H1 (cell line): ENCODE measurements around the gene DDC. TPM values are rescaled to one million over a fixed set of nuclear protein-coding genes. Genes with fewer than 3 reads are reported as not detected.
A peak's percentile ranks its signal among the peaks of the same experiment; 100 is the strongest.

Source experiments
- CTCF ChIA-PET: fragments of 300-600 bp; sonication (Branson Sonifier 250); formaldehyde crosslinking; loops from one replicate; lab custom pipeline; 2021; ENCODE audit not compliant: partially characterized antibody; lab: Charles Lee
- POLR2A ChIA-PET: fragments of 300-600 bp; sonication (Branson Sonifier 250); formaldehyde crosslinking; loops from one replicate; lab custom pipeline; 2021; ENCODE audit warnings: inconsistent platforms; ENCODE audit not compliant: partially characterized antibody; lab: Charles Lee
- DNase-seq, 2 experiments: peaks; one replicate each; pipeline versions ENCODE4 v3.0.0 to v3.0.0-alpha.2; 2010 to 2022; ENCODE audit warnings: low spot score in 2 of 2, low read depth in 1 of 2, mixed read lengths in 1 of 2
- FAIRE-seq: peaks from 2 replicates; lab custom pipeline; 2011; peaks lifted over from hg19 to GRCh38; lab: Jason Lieb, UNC
- H2AFZ ChIP-seq: 2 replicates; pipeline ENCODE4 v1.8.1; 2012; ENCODE audit warnings: low read length, inconsistent platforms
- H2AK5ac ChIP-seq: 2 replicates; pipeline ENCODE4 v1.6.1; 2013; ENCODE audit warnings: low read depth, low read length
- H2BK120ac ChIP-seq: replicated peaks from 2 replicates; pipeline ENCODE3; 2013; ENCODE audit warnings: low read depth, low read length, inconsistent platforms
- H2BK12ac ChIP-seq: 2 replicates; pipeline ENCODE4 v1.6.1; 2013; ENCODE audit warnings: low read depth, low read length
- H2BK15ac ChIP-seq: 2 replicates; pipeline ENCODE4 v1.6.1; 2013; ENCODE audit warnings: low read length
- H2BK20ac ChIP-seq: 2 replicates; pipeline ENCODE4 v1.6.1; 2013; ENCODE audit warnings: low read length
- H2BK5ac ChIP-seq: 2 replicates; pipeline ENCODE4 v1.6.1; 2013; ENCODE audit warnings: low read depth, low read length
- H3K14ac ChIP-seq: 2 replicates; pipeline ENCODE4 v1.6.1; 2013; ENCODE audit warnings: inconsistent platforms; ENCODE audit not compliant: insufficient read length
- H3K18ac ChIP-seq: 2 replicates; pipeline ENCODE4 v1.6.1; 2013; ENCODE audit warnings: low read length; ENCODE audit errors: extremely low read depth
- H3K23ac ChIP-seq: 2 replicates; pipeline ENCODE4 v1.6.1; 2013; ENCODE audit warnings: inconsistent platforms; ENCODE audit not compliant: insufficient read length
- H3K23me2 ChIP-seq: 2 replicates; pipeline ENCODE4 v1.6.1; 2013; ENCODE audit warnings: low read depth, low read length
- H3K27ac ChIP-seq: 2 replicates; pipeline ENCODE4 v1.6.1; 2011; ENCODE audit warnings: low read depth, low read length, inconsistent platforms
- H3K27me3 ChIP-seq, 4 experiments: replicated peaks in 1 of 4; 1 replicate in 1 of 4; 2 replicates in 3 of 4; pipeline versions ENCODE4 v1.6.1 to v1.8.1; 2011 to 2013; ENCODE audit warnings: low read length in 3 of 4, mild to moderate bottlenecking in 3 of 4, inconsistent platforms in 2 of 4, mixed read lengths in 2 of 4, moderate library complexity in 1 of 4; ENCODE audit not compliant: control insufficient read depth in 3 of 4, insufficient read depth in 3 of 4; ENCODE audit errors: extremely low read depth in 1 of 4
- H3K36me3 ChIP-seq, 4 experiments: 2 replicates each; pipeline versions ENCODE4 v1.6.1 to v1.8.1; 2011 to 2013; ENCODE audit warnings: mild to moderate bottlenecking in 4 of 4, low read length in 3 of 4, moderate library complexity in 2 of 4, control low read depth in 1 of 4, inconsistent platforms in 1 of 4; ENCODE audit not compliant: insufficient read depth in 4 of 4, control insufficient read depth in 2 of 4
- H3K4ac ChIP-seq: replicated peaks from 2 replicates; pipeline ENCODE3; 2013; ENCODE audit warnings: low read length, low read depth, mixed read lengths, inconsistent platforms; ENCODE audit not compliant: insufficient read length
- H3K4me1 ChIP-seq, 4 experiments: replicated peaks in 1 of 4; 1 replicate in 1 of 4; 2 replicates in 3 of 4; pipeline versions ENCODE4 v1.6.1 to v1.8.1; 2011 to 2013; ENCODE audit warnings: low read length in 3 of 4, inconsistent platforms in 2 of 4, mixed read lengths in 1 of 4; ENCODE audit not compliant: insufficient read depth in 4 of 4, control insufficient read depth in 3 of 4
- H3K4me2 ChIP-seq, 2 experiments: 2 replicates each; pipeline versions ENCODE4 v1.6.1 to v1.8.1; 2011 to 2013; ENCODE audit warnings: low read depth in 2 of 2, low read length in 2 of 2, control low read depth in 1 of 2, inconsistent platforms in 1 of 2, mild to moderate bottlenecking in 1 of 2; ENCODE audit not compliant: insufficient read depth in 1 of 2
- H3K4me3 ChIP-seq, 4 experiments: fragments of 200-600, 300-600 bp in 1 of 4; sonication (generic), shearing (Covaris generic), sonication (Bioruptor Twin) in 1 of 4; 2 replicates each; pipeline versions ENCODE4 v1.5.1 to v1.8.1; 2011 to 2016; ENCODE audit warnings: low read length in 4 of 4, low read depth in 3 of 4, control low read depth in 2 of 4, inconsistent platforms in 2 of 4, mild to moderate bottlenecking in 2 of 4, mixed read lengths in 1 of 4, moderate library complexity in 1 of 4; ENCODE audit not compliant: insufficient read depth in 2 of 4; ENCODE audit errors: extremely low read depth in 1 of 4
- H3K56ac ChIP-seq: replicated peaks from 2 replicates; pipeline ENCODE3; 2013; ENCODE audit warnings: low read depth, mild to moderate bottlenecking, mixed read lengths, low read length, inconsistent platforms; ENCODE audit not compliant: insufficient read length
- H3K79me1 ChIP-seq: 2 replicates; pipeline ENCODE4 v1.6.1; 2013; ENCODE audit warnings: low read depth, low read length, control low read depth
- H3K79me2 ChIP-seq, 2 experiments: 2 replicates each; pipeline versions ENCODE4 v1.6.1 to v1.8.1; 2012 to 2013; ENCODE audit warnings: low read length in 2 of 2, mild to moderate bottlenecking in 2 of 2, inconsistent platforms in 1 of 2; ENCODE audit not compliant: insufficient read depth in 2 of 2, control insufficient read depth in 1 of 2
- H3K9ac ChIP-seq, 4 experiments: replicated peaks in 1 of 4; 1 replicate in 1 of 4; 2 replicates in 3 of 4; pipeline versions ENCODE4 v1.6.1 to v1.8.1; 2011 to 2013; ENCODE audit warnings: low read depth in 3 of 4, low read length in 3 of 4, control low read depth in 2 of 4, mild to moderate bottlenecking in 2 of 4, moderate library complexity in 2 of 4, inconsistent platforms in 1 of 4; ENCODE audit errors: extremely low read depth in 1 of 4
- H3K9me3 ChIP-seq, 2 experiments: 2 replicates each; pipeline versions ENCODE4 v1.6.1 to v1.8.1; 2012 to 2013; ENCODE audit warnings: mild to moderate bottlenecking in 2 of 2, moderate library complexity in 2 of 2, control low read depth in 1 of 2, inconsistent platforms in 1 of 2, low read depth in 1 of 2, low read length in 1 of 2, mixed read lengths in 1 of 2; ENCODE audit not compliant: insufficient read depth in 2 of 2
- H4K20me1 ChIP-seq, 2 experiments: replicated peaks in 1 of 2; 2 replicates each; pipeline versions ENCODE3 to v1.8.1; 2011 to 2013; ENCODE audit warnings: inconsistent platforms in 2 of 2, low read length in 2 of 2, mild to moderate bottlenecking in 1 of 2; ENCODE audit not compliant: insufficient read depth in 2 of 2, control insufficient read depth in 1 of 2
- H4K5ac ChIP-seq: 2 replicates; pipeline ENCODE4 v1.6.1; 2013; ENCODE audit warnings: low read length, low read depth, mixed read lengths, inconsistent platforms; ENCODE audit not compliant: insufficient read length
- H4K8ac ChIP-seq: 2 replicates; pipeline ENCODE4 v1.8.0; 2013; ENCODE audit warnings: mild to moderate bottlenecking, moderate library complexity, low read length, inconsistent platforms; ENCODE audit not compliant: insufficient read depth; ENCODE audit errors: extremely low read depth
- H4K91ac ChIP-seq: replicated peaks from 2 replicates; pipeline ENCODE3; 2013; ENCODE audit warnings: low read length, mixed read lengths, inconsistent platforms; ENCODE audit not compliant: insufficient read length
- CREB1 ChIP-seq: IDR thresholded peaks from 2 replicates; pipeline ENCODE4 v1.6.1; 2012; ENCODE audit warnings: inconsistent platforms
- CTBP2 ChIP-seq: IDR thresholded peaks from 2 replicates; pipeline ENCODE4 v1.7.0; 2011; ENCODE audit warnings: borderline replicate concordance, mild to moderate bottlenecking, moderate library complexity, mixed read lengths, low read length; ENCODE audit not compliant: insufficient read depth, insufficient read length
- CTCF ChIP-seq, 3 experiments: IDR thresholded peaks; 1 replicate in 2 of 3; 2 replicates in 1 of 3; pipeline versions ENCODE4 v1.5.1 to v1.6.1; 2011; ENCODE audit warnings: low read length in 3 of 3, mild to moderate bottlenecking in 3 of 3, inconsistent platforms in 2 of 3, low read depth in 1 of 3, moderate library complexity in 1 of 3; ENCODE audit not compliant: insufficient read depth in 1 of 3; ENCODE audit errors: control extremely low read depth in 1 of 3
- FOSL1 ChIP-seq: IDR thresholded peaks from 2 replicates; pipeline ENCODE4 v1.6.1; 2011; ENCODE audit warnings: mild to moderate bottlenecking, low read depth, low read length, moderate library complexity; ENCODE audit not compliant: insufficient read depth
- GTF2F1 ChIP-seq: IDR thresholded peaks from 2 replicates; pipeline ENCODE4 v1.6.1; 2012; ENCODE audit warnings: low read depth, low read length, improper control_type of control experiment, borderline replicate concordance
- KDM5A ChIP-seq: fragments of 200-600 bp; IDR thresholded peaks from 2 replicates; pipeline ENCODE4 v1.7.1; 2012; ENCODE audit warnings: mild to moderate bottlenecking, low read length, inconsistent platforms, mixed read lengths
- RAD21 ChIP-seq, 2 experiments: IDR thresholded peaks in 1 of 2; conservative IDR thresholded peaks in 1 of 2; 2 replicates each; pipeline ENCODE4 v1.6.1; 2011; ENCODE audit warnings: low read depth in 2 of 2, low read length in 2 of 2, improper control_type of control experiment in 1 of 2, inconsistent platforms in 1 of 2, mild to moderate bottlenecking in 1 of 2, moderate library complexity in 1 of 2
- USF2 ChIP-seq: IDR thresholded peaks from 2 replicates; pipeline ENCODE4 v1.6.1; 2011; ENCODE audit warnings: low read length, improper control_type of control experiment
- YY1 ChIP-seq: IDR thresholded peaks from 2 replicates; pipeline ENCODE4 v1.6.1; 2011; ENCODE audit warnings: low read depth, mild to moderate bottlenecking, low read length
- WGBS, 2 experiments: shearing (Covaris generic) in 1 of 2; methylation state at CpG; one replicate each; pipeline versions ENCODE4 v1.1.6 to v1.1.7; 2013 to 2015; ENCODE audit warnings: low lambda C conversion rate in 2 of 2, mixed read lengths in 2 of 2, inconsistent platforms in 1 of 2, low coverage in 1 of 2, missing lambda C conversion rate in 1 of 2; ENCODE audit not compliant: insufficient replicate concordance in 2 of 2, insufficient coverage in 1 of 2, insufficient read length in 1 of 2; ENCODE audit errors: extremely low coverage in 1 of 2, missing lambda C conversion rate in 1 of 2; 5-methylcytosine and 5-hydroxymethylcytosine counted together
- polyA plus RNA-seq, 7 experiments: library from polyadenylated mRNA; depleted of rRNA in 3 of 7; stranded (reverse) in 5 of 7; unstranded in 2 of 7; fragments of >200 nt in 5 of 7; fragments of 200-250 nt in 2 of 7; gene quantifications; 1 replicate in 5 of 7; 2 replicates in 1 of 7; 4 replicates in 1 of 7; pipeline versions ENCODE4 v1.2.1 to v1.2.3, GENCODE V29; 2011 to 2013; ENCODE audit warnings: missing spikeins in 2 of 7, mixed read lengths in 2 of 7
- total RNA-seq: library from RNA; stranded (reverse); fragmentation: NEBNext Ultra II Directional; extraction: Animal tissue kit (Norgen Biotek cat#: 25700); gene quantifications from 2 replicates; pipeline ENCODE4 v1.2.1, GENCODE V29; 2021

DDC gene
- total and polyA plus RNA-seq, 2 of the 8 experiments (the other 6 are each of a cell fraction or from before 2014, with no cell fraction given) = 0.05 TPM; not detected in 1

GRCh38 chr7:50418086-50418515 lies 147.1 kb downstream of the DDC start:
- FAIRE-seq = peak; percentile 84
- H2AFZ ChIP-seq = no peak overlapping the region; the same call in 1 of the 2 replicates
- CTCF ChIA-PET = interaction anchor here (0.6 to 5.1 kb wide), 44 partner anchors 9 to 724 kb away, joined by 3 to 50 read pairs (median 4); no protein-coding TSS in a partner anchor

More at GRCh38 chr7:50418086-50418515, 147.1 kb downstream of the DDC start:
- TF ChIP-seq CTBP2 (no peak), YY1 (peak; percentile 65), CREB1 (0 out of 2 replicates have a peak, but pooled peaks have one; percentile 12), USF2 (no peak), FOSL1 (no peak), KDM5A (no peak), RAD21 (IDR thresholded peaks at IDR 0.05 in 1 of 2, conservative IDR thresholded peaks at IDR 0.05 in 1 of 2; ENCODE audit: low read depth in 2 of 2, low read length in 2 of 2) (peak; percentile 92 to 94), GTF2F1 (no peak), CTCF (IDR thresholded peaks at IDR 0.05; ENCODE audit: control extremely low read depth in 1 of 3, insufficient read depth in 1 of 3, low read depth in 1 of 3, low read length in 3 of 3) (peak; percentile 87 to 99 (median 98))
- Histone ChIP-seq H3K36me3 (no peaks in the 10 kb centered on the region), H2BK12ac (0 out of 2 replicates have a peak overlapping the region, but pooled peaks have one; percentile 21), H3K79me1 (no peaks in the 10 kb centered on the region), H3K18ac (peak overlapping the region; percentile 20; the same call in 1 of the 2 replicates), H2BK20ac (no peak overlapping the region), H2BK15ac (peak overlapping the region; percentile 35; the same call in 1 of the 2 replicates), H3K4me3 (no peak overlapping the region), H3K9me3 (no peaks in the 10 kb centered on the region), H2AK5ac (no peak overlapping the region), H4K91ac (no peak overlapping the region), H4K8ac (no peak overlapping the region), H3K23ac (no peak overlapping the region), H3K79me2 (no peaks in the 10 kb centered on the region), H4K5ac (no peak overlapping the region), H3K23me2 (no peaks in the 10 kb centered on the region), H4K20me1 (no peaks in the 10 kb centered on the region), H3K56ac (no peak overlapping the region), H3K4me1 (peaks cover 0 to 8% (median 4%) of the 10 kb centered on the region in 4 experiments; a peak in 5 of 7 replicates), H3K4me2 (no peak overlapping the region), H3K9ac (no peak overlapping the region), H2BK5ac (no peak overlapping the region), H3K14ac (no peak overlapping the region), H3K4ac (no peak overlapping the region), H2BK120ac (no peak overlapping the region), H3K27ac (no peak overlapping the region), H3K27me3 (no peaks in the 10 kb centered on the region; a peak in 1 of 7 replicates)
- peak; percentile 75 to 82 for DNase-seq
- 10% methylated on average over 4 of the region's 4 CpGs; no CpG with 5 or more reads in 1 of the 2 experiments for WGBS, 2 experiments
- POLR2A ChIA-PET = no interaction called here
